Endothelial cell (in vitro differentiated cells): Measurements from ENCODE around the gene BICD2. TPM values are rescaled to one million over a fixed set of nuclear protein-coding genes. Genes with fewer than 3 reads are reported as not detected.

ENCODE experiments used
- DNase-seq: peaks from one replicate; pipeline ENCODE4 v3.0.0; 2021; ENCODE audit warnings: low spot score
- H3K27ac Mint-ChIP-seq: one replicate; pipeline ENCODE4 v1.8.0; 2021; ENCODE audit warnings: mixed read lengths, inconsistent platforms; ENCODE audit not compliant: unreplicated experiment
- H3K27me3 Mint-ChIP-seq: one replicate; pipeline ENCODE4 v1.8.0; 2021; ENCODE audit warnings: mild to moderate bottlenecking, moderate library complexity, mixed read lengths, inconsistent platforms; ENCODE audit not compliant: unreplicated experiment
- H3K36me3 Mint-ChIP-seq: one replicate; pipeline ENCODE4 v1.8.0; 2021; ENCODE audit warnings: mild to moderate bottlenecking, low read depth, mixed read lengths, inconsistent platforms; ENCODE audit not compliant: unreplicated experiment
- H3K4me1 Mint-ChIP-seq: one replicate; pipeline ENCODE4 v1.8.0; 2021; ENCODE audit warnings: mild to moderate bottlenecking, mixed read lengths, inconsistent platforms; ENCODE audit not compliant: unreplicated experiment
- H3K4me3 Mint-ChIP-seq: one replicate; pipeline ENCODE4 v1.8.0; 2021; ENCODE audit warnings: mild to moderate bottlenecking, mixed read lengths, inconsistent platforms; ENCODE audit not compliant: unreplicated experiment
- H3K9me3 Mint-ChIP-seq: one replicate; pipeline ENCODE4 v1.8.0; 2021; ENCODE audit warnings: mixed read lengths, inconsistent platforms; ENCODE audit not compliant: unreplicated experiment
- CTCF ChIP-seq: fragments of 200-600 bp; sonication (generic); IDR thresholded peaks from one replicate; pipeline ENCODE4 v1.5.0; 2021; ENCODE audit warnings: antibody characterized with exemption; ENCODE audit not compliant: unreplicated experiment
- total RNA-seq: library from RNA; stranded (reverse); fragmentation: NEBNext Ultra II Directional; extraction: Animal tissue kit (Norgen Biotek cat#: 25700); gene quantifications from one replicate; pipeline ENCODE4 v1.2.1, GENCODE V29; 2021; ENCODE audit not compliant: unreplicated experiment

The BICD2 gene
- total RNA-seq, 1 donor from 2014 or later, result 31.8 TPM

- no peak overlapping the region for H3K27ac Mint-ChIP-seq
- peaks cover 19% of the 10 kb centered on the region for H3K36me3 Mint-ChIP-seq
- peaks cover 11% of the 10 kb centered on the region for H3K4me1 Mint-ChIP-seq
- H3K9me3 Mint-ChIP-seq, result no peaks in the 10 kb centered on the region
- no peak for TF ChIP-seq CTCF
- H3K27me3 Mint-ChIP-seq, result no peaks in the 10 kb centered on the region
- no peak overlapping the region for H3K4me3 Mint-ChIP-seq
- DNase-seq, result no peak
Observed at GRCh38 chr9:92754091-92754745, 10.4 kb downstream of the BICD2 start.

- no peaks in the 10 kb centered on the region for H3K9me3 Mint-ChIP-seq
- H3K27ac Mint-ChIP-seq, result peak overlapping the region; percentile 81
- no peak for DNase-seq
- peaks cover 14% of the 10 kb centered on the region for H3K4me1 Mint-ChIP-seq
- peaks cover 19% of the 10 kb centered on the region for H3K36me3 Mint-ChIP-seq
- TF ChIP-seq CTCF, result no peak
- no peak overlapping the region for H3K4me3 Mint-ChIP-seq
- peaks cover 2% of the 10 kb centered on the region for H3K27me3 Mint-ChIP-seq
Observed at GRCh38 chr9:92752812-92753404, 11.7 kb downstream of the BICD2 start.

GRCh38 chr9:92749934-92750315 is 14.7 kb downstream of the BICD2 start:
- no peak overlapping the region for H3K4me3 Mint-ChIP-seq
- DNase-seq, result no peak
- H3K36me3 Mint-ChIP-seq, result peaks cover 20% of the 10 kb centered on the region
- peaks cover 18% of the 10 kb centered on the region for H3K4me1 Mint-ChIP-seq
- TF ChIP-seq CTCF, result no peak
- peaks cover 5% of the 10 kb centered on the region for H3K27me3 Mint-ChIP-seq
- no peaks in the 10 kb centered on the region for H3K9me3 Mint-ChIP-seq
- peak overlapping the region; percentile 18 for H3K27ac Mint-ChIP-seq

GRCh38 chr9:92749071-92749933 is 15.3 kb downstream of the BICD2 start:
- no peak overlapping the region for H3K4me3 Mint-ChIP-seq
- no peaks in the 10 kb centered on the region for H3K9me3 Mint-ChIP-seq
- DNase-seq, result no peak
- peaks cover 19% of the 10 kb centered on the region for H3K4me1 Mint-ChIP-seq
- H3K36me3 Mint-ChIP-seq, result peaks cover 22% of the 10 kb centered on the region
- no peak overlapping the region for H3K27ac Mint-ChIP-seq
- peaks cover 5% of the 10 kb centered on the region for H3K27me3 Mint-ChIP-seq
- TF ChIP-seq CTCF, result no peak

GRCh38 chr9:92748233-92748497 is 16.5 kb downstream of the BICD2 start:
- Mint-ChIP-seq H3K4me1 (peaks cover 19% of the 10 kb centered on the region), H3K9me3 (no peaks in the 10 kb centered on the region), H3K36me3 (peaks cover 19% of the 10 kb centered on the region), H3K4me3 (no peak overlapping the region), H3K27me3 (peaks cover 5% of the 10 kb centered on the region), H3K27ac (no peak overlapping the region)
- no peak for TF ChIP-seq CTCF
- no peak for DNase-seq
